SK-N-SH (cell line): Measurements from ENCODE around the gene SUPT3H. TPM values are rescaled to one million over a fixed set of nuclear protein-coding genes. Genes with fewer than 3 reads are reported as not detected.

Experiments
- CTCF ChIA-PET: fragments of 300-600, 350-600 bp; formaldehyde crosslinking; extraction: SDS; loops from one replicate; lab custom pipeline; 2021; lab: Yijun Ruan, JAX
- POLR2A ChIA-PET: fragments of 350-600 bp; sonication (Branson Sonifier 250); formaldehyde crosslinking; extraction: SDS; loops from one replicate; lab custom pipeline; 2020; ENCODE audit warnings: antibody characterized with exemption, inconsistent platforms; lab: Yijun Ruan, JAX
- DNase-seq: peaks from one replicate; pipeline ENCODE4 v3.0.0; 2012
- H2AFZ ChIP-seq: fragments of 200-600 bp; sonication (generic); 2 replicates; pipeline ENCODE4 v1.8.1; 2016; ENCODE audit warnings: antibody characterized with exemption, mild to moderate bottlenecking, low read depth
- H3F3A ChIP-seq: fragments of 200-600 bp; sonication (generic); replicated peaks from 2 replicates; pipeline ENCODE3; 2016; ENCODE audit warnings: antibody characterized with exemption, mild to moderate bottlenecking; ENCODE audit not compliant: insufficient read depth
- H3K27ac ChIP-seq, 2 experiments: fragments of 200-500 bp in 1 of 2; fragments of 200-600 bp in 1 of 2; sonication (Bioruptor generic) in 1 of 2; sonication (generic), shearing (Covaris generic) in 1 of 2; 2 replicates each; pipeline versions ENCODE4 v1.5.1 to v1.6.1; 2014 to 2016; ENCODE audit warnings: low read depth in 2 of 2, inconsistent platforms in 1 of 2, low read length in 1 of 2, mild to moderate bottlenecking in 1 of 2, mixed read lengths in 1 of 2
- H3K27me3 ChIP-seq: fragments of 200-600 bp; sonication (generic), shearing (Covaris generic); 2 replicates; pipeline ENCODE4 v1.6.1; 2016; ENCODE audit warnings: mixed run types; ENCODE audit not compliant: insufficient read depth
- H3K36me3 ChIP-seq, 2 experiments: fragments of 200-500 bp in 1 of 2; fragments of 200-600 bp in 1 of 2; sonication (Bioruptor generic) in 1 of 2; sonication (generic) in 1 of 2; replicated peaks in 1 of 2; 2 replicates each; pipeline versions ENCODE3 to v1.5.1; 2014 to 2016; ENCODE audit warnings: low read length in 1 of 2, mild to moderate bottlenecking in 1 of 2; ENCODE audit not compliant: insufficient read depth in 2 of 2, control insufficient read depth in 1 of 2
- H3K4me1 ChIP-seq, 2 experiments: fragments of 200-500 bp in 1 of 2; fragments of 200-600 bp in 1 of 2; sonication (Bioruptor generic) in 1 of 2; sonication (generic), shearing (Covaris generic) in 1 of 2; 2 replicates each; pipeline versions ENCODE4 v1.5.1 to v1.6.1; 2014 to 2016; ENCODE audit warnings: low read depth in 1 of 2, low read length in 1 of 2, mixed run types in 1 of 2; ENCODE audit not compliant: insufficient read depth in 2 of 2, control insufficient read depth in 1 of 2
- H3K4me2 ChIP-seq: fragments of 200-600 bp; sonication (generic), shearing (Covaris generic); 2 replicates; pipeline ENCODE4 v1.6.1; 2017; ENCODE audit warnings: mixed run types
- H3K4me3 ChIP-seq, 2 experiments: fragments of 200-500 bp in 1 of 2; fragments of 200-600 bp in 1 of 2; sonication (Bioruptor generic) in 1 of 2; sonication (generic), shearing (Covaris generic) in 1 of 2; 2 replicates each; pipeline versions ENCODE4 v1.5.1 to v1.8.1; 2014 to 2016; ENCODE audit warnings: low read depth in 2 of 2, inconsistent platforms in 1 of 2, low read length in 1 of 2, mild to moderate bottlenecking in 1 of 2, mixed read lengths in 1 of 2, moderate library complexity in 1 of 2
- H3K79me2 ChIP-seq: fragments of 200-600 bp; sonication (generic); 2 replicates; pipeline ENCODE4 v1.8.1; 2017; ENCODE audit warnings: mild to moderate bottlenecking; ENCODE audit not compliant: insufficient read depth
- H3K9ac ChIP-seq: fragments of 200-600 bp; sonication (generic); 2 replicates; pipeline ENCODE4 v1.6.1; 2017; ENCODE audit warnings: mixed run types
- H3K9me2 ChIP-seq: fragments of 200-600 bp; sonication (generic); 2 replicates; pipeline ENCODE4 v1.6.1; 2017; ENCODE audit warnings: mixed run types
- H3K9me3 ChIP-seq: fragments of 200-600 bp; sonication (generic); 2 replicates; pipeline ENCODE4 v1.6.1; 2017; ENCODE audit warnings: mixed run types, mild to moderate bottlenecking, moderate library complexity
- H4K20me1 ChIP-seq: fragments of 200-600 bp; sonication (generic); 2 replicates; pipeline ENCODE4 v1.6.1; 2017; ENCODE audit warnings: mild to moderate bottlenecking, mixed run types; ENCODE audit not compliant: insufficient read depth
- CHD2 ChIP-seq: fragments of 150-350 bp; IDR thresholded peaks from 2 replicates; pipeline ENCODE4 v1.6.1; 2018; ENCODE audit warnings: low read length; ENCODE audit not compliant: partially characterized antibody
- ELF1 ChIP-seq: IDR thresholded peaks from 2 replicates; pipeline ENCODE4 v1.4.0; 2012
- EP300 ChIP-seq, 2 experiments: IDR thresholded peaks; 2 replicates each; pipeline versions ENCODE4 v1.4.0 to v1.6.1; 2012; ENCODE audit warnings: borderline replicate concordance in 1 of 2, low read depth in 1 of 2, low read length in 1 of 2
- EZH2phosphoT487 ChIP-seq: fragments of 200-600 bp; sonication (generic); IDR thresholded peaks from 2 replicates; pipeline ENCODE4 v1.6.1; 2017; ENCODE audit warnings: low read depth, mixed run types, mild to moderate bottlenecking, antibody characterized with exemption, moderate library complexity, borderline replicate concordance
- FOSL2 ChIP-seq: IDR thresholded peaks from 2 replicates; pipeline ENCODE4 v1.4.0; 2012; ENCODE audit warnings: low read depth, mild to moderate bottlenecking, moderate library complexity, borderline replicate concordance
- FOXM1 ChIP-seq: IDR thresholded peaks from 2 replicates; pipeline ENCODE4 v1.4.0; 2012; ENCODE audit warnings: low read depth, mild to moderate bottlenecking
- GABPA ChIP-seq: IDR thresholded peaks from 2 replicates; pipeline ENCODE4 v1.4.0; 2012; ENCODE audit warnings: low read depth, mild to moderate bottlenecking
- GATA2 ChIP-seq: sonication (generic); formaldehyde crosslinking; IDR thresholded peaks from 2 replicates; pipeline ENCODE4 v1.5.0; 2020; ENCODE audit warnings: mild to moderate bottlenecking, missing genetic modification reagents
- JUND ChIP-seq: IDR thresholded peaks from 2 replicates; pipeline ENCODE4 v1.4.0; 2012
- MEF2A ChIP-seq: IDR thresholded peaks from 2 replicates; pipeline ENCODE4 v1.4.0; 2012; ENCODE audit warnings: low read depth, borderline replicate concordance
- MXI1 ChIP-seq: IDR thresholded peaks from 2 replicates; pipeline ENCODE4 v1.6.1; 2012; ENCODE audit warnings: mild to moderate bottlenecking, low read depth, low read length, improper control_type of control experiment
- NFIC ChIP-seq: IDR thresholded peaks from 2 replicates; pipeline ENCODE4 v1.4.0; 2012; ENCODE audit warnings: borderline replicate concordance
- POLR2AphosphoS5 ChIP-seq: IDR thresholded peaks from 2 replicates; pipeline ENCODE4 v1.6.1; 2012; ENCODE audit warnings: low read depth, low read length
- RCOR1 ChIP-seq: fragments of 150-350 bp; IDR thresholded peaks from 2 replicates; pipeline ENCODE4 v1.6.1; 2017; ENCODE audit warnings: antibody characterized with exemption, low read length
- RFX5 ChIP-seq: IDR thresholded peaks from 2 replicates; pipeline ENCODE4 v1.6.1; 2012; ENCODE audit warnings: mild to moderate bottlenecking, improper control_type of control experiment, low read length
- TAF1 ChIP-seq: IDR thresholded peaks from 2 replicates; pipeline ENCODE4 v1.6.1; 2012; ENCODE audit warnings: low read depth, mild to moderate bottlenecking, low read length, moderate library complexity, borderline replicate concordance
- TEAD4 ChIP-seq: IDR thresholded peaks from 2 replicates; pipeline ENCODE4 v1.4.0; 2012; ENCODE audit warnings: mild to moderate bottlenecking, borderline replicate concordance; ENCODE audit not compliant: insufficient read depth
- WGBS: methylation state at CpG from one replicate; pipeline ENCODE4 v1.1.6; 2017; ENCODE audit warnings: low lambda C conversion rate; 5-methylcytosine and 5-hydroxymethylcytosine counted together
- polyA plus RNA-seq, 3 experiments: library from polyadenylated mRNA; depleted of rRNA; stranded (reverse); fragments of >200 nt; gene quantifications; 2 replicates each; pipeline ENCODE4 v1.2.3, GENCODE V29; 2012
- TF ChIP-seq, protein P1 (sequence below): IDR thresholded peaks from 2 replicates; pipeline ENCODE4 v1.4.0; 2012; ENCODE audit warnings: low read depth, borderline replicate concordance
- TF ChIP-seq, protein P2 (sequence below): fragments of 150-350 bp; IDR thresholded peaks from 2 replicates; pipeline ENCODE4 v1.6.1; 2016; ENCODE audit warnings: mild to moderate bottlenecking, low read depth, low read length
- TF ChIP-seq, protein P3 (sequence below): IDR thresholded peaks from 2 replicates; pipeline ENCODE4 v1.6.1; 2012; ENCODE audit warnings: mild to moderate bottlenecking, low read depth, low read length, moderate library complexity
- TF ChIP-seq, protein P4 (sequence below): IDR thresholded peaks from 2 replicates; pipeline ENCODE4; 2012
- TF ChIP-seq, protein P5 (sequence below): IDR thresholded peaks from 2 replicates; pipeline ENCODE4 v1.4.0; 2012; ENCODE audit warnings: low read depth, borderline replicate concordance
- TF ChIP-seq, protein P6 (sequence below): fragments of 150-350 bp; IDR thresholded peaks from 2 replicates; pipeline ENCODE4 v1.6.1; 2017; ENCODE audit warnings: antibody characterized with exemption, low read length, low read depth, borderline replicate concordance
- TF ChIP-seq, protein P7 (sequence below): IDR thresholded peaks from 2 replicates; pipeline ENCODE4 v1.4.0; 2012; ENCODE audit warnings: low read depth

The SUPT3H gene
- polyA plus RNA-seq, 1 of the 3 experiments (the other 2 are of a cell fraction), result 10.9 TPM

DNA sequence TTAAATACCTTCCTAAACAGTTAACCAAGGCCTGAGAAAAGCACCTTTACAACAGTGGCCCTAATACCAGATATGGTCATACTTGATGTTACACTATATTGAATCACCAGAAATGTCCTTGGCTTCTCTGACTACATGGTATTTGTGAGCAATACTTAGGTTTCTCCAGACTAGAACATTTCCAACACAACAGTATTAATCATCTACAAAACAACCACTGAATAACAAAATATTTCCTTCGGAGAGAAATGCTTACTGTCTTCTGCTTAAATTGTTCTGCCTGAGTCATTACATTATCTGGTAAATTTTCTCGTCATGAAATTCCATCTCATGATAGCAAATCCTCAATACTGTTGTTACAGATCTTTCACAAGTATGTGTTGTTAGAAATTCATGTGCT is 302.5 kb downstream of the SUPT3H start:
- H3K9me2 ChIP-seq, result no peaks in the 10 kb centered on the region
- peak overlapping the region; percentile 74 to 79; a peak in 3 of 4 replicates for H3K27ac ChIP-seq
- H3K27me3 ChIP-seq, result no peaks in the 10 kb centered on the region
- H3K4me1 ChIP-seq, result peaks cover 0 to 15% of the 10 kb centered on the region in 2 experiments; a peak in 2 of 4 replicates
- H3K79me2 ChIP-seq, result no peaks in the 10 kb centered on the region
- ChIA-PET CTCF (no interaction called here), POLR2A (no interaction called here)
- H3F3A ChIP-seq, result peaks cover 23% of the 10 kb centered on the region
- DNase-seq, result no peak
- no peak overlapping the region for H2AFZ ChIP-seq
- H3K9ac ChIP-seq, result peak overlapping the region; percentile 19; the same call in 1 of the 2 replicates
- H4K20me1 ChIP-seq, result no peaks in the 10 kb centered on the region
- 0 out of 2 replicates have a peak, but pooled peaks cover 9% of the 10 kb centered on the region for H3K9me3 ChIP-seq
- H3K36me3 ChIP-seq, result no peaks in the 10 kb centered on the region
- peak overlapping the region; percentile 5; the same call in 1 of the 2 replicates for H3K4me2 ChIP-seq
- H3K4me3 ChIP-seq, result no peak overlapping the region
- 10% methylated on average over 2 of the region's 2 CpGs for WGBS
- TF ChIP-seq, protein P1, sequence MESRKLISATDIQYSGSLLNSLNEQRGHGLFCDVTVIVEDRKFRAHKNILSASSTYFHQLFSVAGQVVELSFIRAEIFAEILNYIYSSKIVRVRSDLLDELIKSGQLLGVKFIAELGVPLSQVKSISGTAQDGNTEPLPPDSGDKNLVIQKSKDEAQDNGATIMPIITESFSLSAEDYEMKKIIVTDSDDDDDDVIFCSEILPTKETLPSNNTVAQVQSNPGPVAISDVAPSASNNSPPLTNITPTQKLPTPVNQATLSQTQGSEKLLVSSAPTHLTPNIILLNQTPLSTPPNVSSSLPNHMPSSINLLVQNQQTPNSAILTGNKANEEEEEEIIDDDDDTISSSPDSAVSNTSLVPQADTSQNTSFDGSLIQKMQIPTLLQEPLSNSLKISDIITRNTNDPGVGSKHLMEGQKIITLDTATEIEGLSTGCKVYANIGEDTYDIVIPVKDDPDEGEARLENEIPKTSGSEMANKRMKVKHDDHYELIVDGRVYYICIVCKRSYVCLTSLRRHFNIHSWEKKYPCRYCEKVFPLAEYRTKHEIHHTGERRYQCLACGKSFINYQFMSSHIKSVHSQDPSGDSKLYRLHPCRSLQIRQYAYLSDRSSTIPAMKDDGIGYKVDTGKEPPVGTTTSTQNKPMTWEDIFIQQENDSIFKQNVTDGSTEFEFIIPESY, result no peak
- TF ChIP-seq, protein P2, sequence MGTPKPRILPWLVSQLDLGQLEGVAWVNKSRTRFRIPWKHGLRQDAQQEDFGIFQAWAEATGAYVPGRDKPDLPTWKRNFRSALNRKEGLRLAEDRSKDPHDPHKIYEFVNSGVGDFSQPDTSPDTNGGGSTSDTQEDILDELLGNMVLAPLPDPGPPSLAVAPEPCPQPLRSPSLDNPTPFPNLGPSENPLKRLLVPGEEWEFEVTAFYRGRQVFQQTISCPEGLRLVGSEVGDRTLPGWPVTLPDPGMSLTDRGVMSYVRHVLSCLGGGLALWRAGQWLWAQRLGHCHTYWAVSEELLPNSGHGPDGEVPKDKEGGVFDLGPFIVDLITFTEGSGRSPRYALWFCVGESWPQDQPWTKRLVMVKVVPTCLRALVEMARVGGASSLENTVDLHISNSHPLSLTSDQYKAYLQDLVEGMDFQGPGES, result no peak
- TF ChIP-seq CHD2 (no peak), RFX5 (no peak), MXI1 (no peak), TAF1 (no peak), EZH2phosphoT487 (no peak), FOSL2 (peak; percentile 78; the same call in 1 of the 2 replicates), JUND (peak; percentile 69), MEF2A (0 out of 2 replicates have a peak, but pooled peaks have one; percentile 37), RCOR1 (no peak), GABPA (no peak), GATA2 (CRISPR knock-in tag) (no peak), FOXM1 (0 out of 2 replicates have a peak, but pooled peaks have one; percentile 66), ELF1 (no peak), NFIC (peak; percentile 54; the same call in 1 of the 2 replicates), TEAD4 (peak; percentile 77), POLR2AphosphoS5 (0 out of 2 replicates have a peak, but pooled peaks have one; percentile 13), EP300 (IDR thresholded peaks at IDR 0.05; ENCODE audit: borderline replicate concordance in 1 of 2, low read depth in 1 of 2, low read length in 1 of 2) (peak; percentile 9 to 72; a peak in 2 of 4 replicates)
- TF ChIP-seq, protein P3, sequence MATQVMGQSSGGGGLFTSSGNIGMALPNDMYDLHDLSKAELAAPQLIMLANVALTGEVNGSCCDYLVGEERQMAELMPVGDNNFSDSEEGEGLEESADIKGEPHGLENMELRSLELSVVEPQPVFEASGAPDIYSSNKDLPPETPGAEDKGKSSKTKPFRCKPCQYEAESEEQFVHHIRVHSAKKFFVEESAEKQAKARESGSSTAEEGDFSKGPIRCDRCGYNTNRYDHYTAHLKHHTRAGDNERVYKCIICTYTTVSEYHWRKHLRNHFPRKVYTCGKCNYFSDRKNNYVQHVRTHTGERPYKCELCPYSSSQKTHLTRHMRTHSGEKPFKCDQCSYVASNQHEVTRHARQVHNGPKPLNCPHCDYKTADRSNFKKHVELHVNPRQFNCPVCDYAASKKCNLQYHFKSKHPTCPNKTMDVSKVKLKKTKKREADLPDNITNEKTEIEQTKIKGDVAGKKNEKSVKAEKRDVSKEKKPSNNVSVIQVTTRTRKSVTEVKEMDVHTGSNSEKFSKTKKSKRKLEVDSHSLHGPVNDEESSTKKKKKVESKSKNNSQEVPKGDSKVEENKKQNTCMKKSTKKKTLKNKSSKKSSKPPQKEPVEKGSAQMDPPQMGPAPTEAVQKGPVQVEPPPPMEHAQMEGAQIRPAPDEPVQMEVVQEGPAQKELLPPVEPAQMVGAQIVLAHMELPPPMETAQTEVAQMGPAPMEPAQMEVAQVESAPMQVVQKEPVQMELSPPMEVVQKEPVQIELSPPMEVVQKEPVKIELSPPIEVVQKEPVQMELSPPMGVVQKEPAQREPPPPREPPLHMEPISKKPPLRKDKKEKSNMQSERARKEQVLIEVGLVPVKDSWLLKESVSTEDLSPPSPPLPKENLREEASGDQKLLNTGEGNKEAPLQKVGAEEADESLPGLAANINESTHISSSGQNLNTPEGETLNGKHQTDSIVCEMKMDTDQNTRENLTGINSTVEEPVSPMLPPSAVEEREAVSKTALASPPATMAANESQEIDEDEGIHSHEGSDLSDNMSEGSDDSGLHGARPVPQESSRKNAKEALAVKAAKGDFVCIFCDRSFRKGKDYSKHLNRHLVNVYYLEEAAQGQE, result no peak
- TF ChIP-seq, protein P4, sequence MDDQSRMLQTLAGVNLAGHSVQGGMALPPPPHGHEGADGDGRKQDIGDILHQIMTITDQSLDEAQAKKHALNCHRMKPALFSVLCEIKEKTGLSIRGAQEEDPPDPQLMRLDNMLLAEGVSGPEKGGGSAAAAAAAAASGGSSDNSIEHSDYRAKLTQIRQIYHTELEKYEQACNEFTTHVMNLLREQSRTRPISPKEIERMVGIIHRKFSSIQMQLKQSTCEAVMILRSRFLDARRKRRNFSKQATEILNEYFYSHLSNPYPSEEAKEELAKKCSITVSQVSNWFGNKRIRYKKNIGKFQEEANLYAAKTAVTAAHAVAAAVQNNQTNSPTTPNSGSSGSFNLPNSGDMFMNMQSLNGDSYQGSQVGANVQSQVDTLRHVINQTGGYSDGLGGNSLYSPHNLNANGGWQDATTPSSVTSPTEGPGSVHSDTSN, result peak; percentile 70
- TF ChIP-seq, protein P5, sequence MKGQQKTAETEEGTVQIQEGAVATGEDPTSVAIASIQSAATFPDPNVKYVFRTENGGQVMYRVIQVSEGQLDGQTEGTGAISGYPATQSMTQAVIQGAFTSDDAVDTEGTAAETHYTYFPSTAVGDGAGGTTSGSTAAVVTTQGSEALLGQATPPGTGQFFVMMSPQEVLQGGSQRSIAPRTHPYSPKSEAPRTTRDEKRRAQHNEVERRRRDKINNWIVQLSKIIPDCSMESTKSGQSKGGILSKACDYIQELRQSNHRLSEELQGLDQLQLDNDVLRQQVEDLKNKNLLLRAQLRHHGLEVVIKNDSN, result no peak; the same call in 1 of the 2 replicates
- TF ChIP-seq, protein P6, sequence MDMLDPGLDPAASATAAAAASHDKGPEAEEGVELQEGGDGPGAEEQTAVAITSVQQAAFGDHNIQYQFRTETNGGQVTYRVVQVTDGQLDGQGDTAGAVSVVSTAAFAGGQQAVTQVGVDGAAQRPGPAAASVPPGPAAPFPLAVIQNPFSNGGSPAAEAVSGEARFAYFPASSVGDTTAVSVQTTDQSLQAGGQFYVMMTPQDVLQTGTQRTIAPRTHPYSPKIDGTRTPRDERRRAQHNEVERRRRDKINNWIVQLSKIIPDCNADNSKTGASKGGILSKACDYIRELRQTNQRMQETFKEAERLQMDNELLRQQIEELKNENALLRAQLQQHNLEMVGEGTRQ, result no peak
- TF ChIP-seq, protein P7, sequence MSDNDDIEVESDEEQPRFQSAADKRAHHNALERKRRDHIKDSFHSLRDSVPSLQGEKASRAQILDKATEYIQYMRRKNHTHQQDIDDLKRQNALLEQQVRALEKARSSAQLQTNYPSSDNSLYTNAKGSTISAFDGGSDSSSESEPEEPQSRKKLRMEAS, result no peak
